PC-3 (cell line): ENCODE measurements around the gene RAB32.

Experiments used
- EZH2 ChIP-seq: fragments of 300-600 bp; sonication (generic); IDR thresholded peaks from one replicate; pipeline ENCODE4 v1.6.1; 2017; ENCODE audit warnings: antibody characterized with exemption, mild to moderate bottlenecking, low read length; ENCODE audit not compliant: unreplicated experiment
- EZH2phosphoT487 ChIP-seq: fragments of 300-600 bp; sonication (generic); IDR thresholded peaks from 2 replicates; pipeline ENCODE4 v1.6.1; 2018; ENCODE audit warnings: mild to moderate bottlenecking, antibody characterized with exemption, low read length, borderline replicate concordance
- TF ChIP-seq, protein P1 (sequence below): fragments of 300-600 bp; sonication (generic); conservative IDR thresholded peaks from 2 replicates; pipeline ENCODE4 v1.5.1; 2017; ENCODE audit warnings: antibody characterized with exemption, low read depth, mild to moderate bottlenecking, low read length

GRCh38 chr6:146583966-146584365, 40.3 kb downstream of the RAB32 start:
- TF ChIP-seq, protein P1, sequence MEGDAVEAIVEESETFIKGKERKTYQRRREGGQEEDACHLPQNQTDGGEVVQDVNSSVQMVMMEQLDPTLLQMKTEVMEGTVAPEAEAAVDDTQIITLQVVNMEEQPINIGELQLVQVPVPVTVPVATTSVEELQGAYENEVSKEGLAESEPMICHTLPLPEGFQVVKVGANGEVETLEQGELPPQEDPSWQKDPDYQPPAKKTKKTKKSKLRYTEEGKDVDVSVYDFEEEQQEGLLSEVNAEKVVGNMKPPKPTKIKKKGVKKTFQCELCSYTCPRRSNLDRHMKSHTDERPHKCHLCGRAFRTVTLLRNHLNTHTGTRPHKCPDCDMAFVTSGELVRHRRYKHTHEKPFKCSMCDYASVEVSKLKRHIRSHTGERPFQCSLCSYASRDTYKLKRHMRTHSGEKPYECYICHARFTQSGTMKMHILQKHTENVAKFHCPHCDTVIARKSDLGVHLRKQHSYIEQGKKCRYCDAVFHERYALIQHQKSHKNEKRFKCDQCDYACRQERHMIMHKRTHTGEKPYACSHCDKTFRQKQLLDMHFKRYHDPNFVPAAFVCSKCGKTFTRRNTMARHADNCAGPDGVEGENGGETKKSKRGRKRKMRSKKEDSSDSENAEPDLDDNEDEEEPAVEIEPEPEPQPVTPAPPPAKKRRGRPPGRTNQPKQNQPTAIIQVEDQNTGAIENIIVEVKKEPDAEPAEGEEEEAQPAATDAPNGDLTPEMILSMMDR, result no peak
- TF ChIP-seq EZH2 (no peak), EZH2phosphoT487 (no peak)
